SJCRH30 (cell line): ENCODE results near the gene COL21A1. TPM values are rescaled to one million over a fixed set of nuclear protein-coding genes. Genes with fewer than 3 reads are reported as not detected.

Source experiments
- DNase-seq, 2 experiments: peaks; one replicate each; pipeline ENCODE4 v3.0.0-alpha.2; 2015 to 2020
- H3K27ac ChIP-seq: fragments of 250-450 bp; sonication (Bioruptor Pico); 2 replicates; pipeline ENCODE4 v1.5.1; 2020; ENCODE audit warnings: mild to moderate bottlenecking, moderate library complexity
- H3K27me3 ChIP-seq: fragments of 250-450 bp; sonication (Bioruptor Pico); 2 replicates; pipeline ENCODE4 v1.5.1; 2020; ENCODE audit warnings: mild to moderate bottlenecking, moderate library complexity
- H3K36me3 ChIP-seq: fragments of 250-450 bp; sonication (Bioruptor Pico); 2 replicates; pipeline ENCODE4 v1.5.1; 2020; ENCODE audit warnings: mild to moderate bottlenecking, moderate library complexity
- H3K4me1 ChIP-seq: fragments of 250-450 bp; sonication (Bioruptor Pico); 2 replicates; pipeline ENCODE4 v1.5.1; 2020; ENCODE audit warnings: mild to moderate bottlenecking, moderate library complexity
- H3K4me3 ChIP-seq: fragments of 250-450 bp; sonication (Bioruptor Pico); 2 replicates; pipeline ENCODE4 v1.5.1; 2020; ENCODE audit warnings: mild to moderate bottlenecking, moderate library complexity
- H3K9me3 ChIP-seq: fragments of 250-450 bp; sonication (Bioruptor Pico); replicated peaks from 2 replicates; pipeline ENCODE4 v1.5.1; 2020; ENCODE audit warnings: mild to moderate bottlenecking, moderate library complexity
- total RNA-seq: library from RNA; depleted of rRNA; stranded (reverse); fragments of >200 nt; shearing (Covaris generic); gene quantifications from 2 replicates; pipeline ENCODE4 v1.2.3, GENCODE V29; 2014

Gene COL21A1
- total RNA-seq, 1 experiment from 2014 or later: 1.6 TPM

DNA sequence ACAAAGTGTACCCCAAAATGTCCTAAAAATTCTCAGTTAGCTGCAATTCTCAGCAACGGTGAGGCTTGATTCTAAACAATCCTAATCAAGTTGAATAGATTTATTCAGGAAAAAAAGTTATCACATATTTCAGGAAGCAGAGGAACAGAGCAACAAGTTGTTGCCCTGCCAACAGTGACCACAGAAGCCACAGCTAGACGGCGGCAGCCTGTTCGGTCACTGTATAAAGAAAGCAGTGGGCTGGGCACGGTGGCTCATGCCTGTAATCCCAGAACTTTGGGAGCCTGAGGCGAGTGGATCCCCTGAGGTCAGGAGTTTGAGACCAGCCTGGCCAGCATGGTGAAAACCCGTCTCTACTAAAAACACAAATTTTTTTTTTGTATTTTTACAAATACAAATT, 200.8 kb downstream of the COL21A1 start:
- DNase-seq: peak; percentile 42 to 49
- H3K4me3 ChIP-seq: no peak overlapping the region
- no peaks in the 10 kb centered on the region for H3K27me3 ChIP-seq
- no peaks in the 10 kb centered on the region for H3K36me3 ChIP-seq
- peaks cover 21% of the 10 kb centered on the region for H3K4me1 ChIP-seq
- no peaks in the 10 kb centered on the region for H3K9me3 ChIP-seq
- no peak overlapping the region for H3K27ac ChIP-seq

DNA sequence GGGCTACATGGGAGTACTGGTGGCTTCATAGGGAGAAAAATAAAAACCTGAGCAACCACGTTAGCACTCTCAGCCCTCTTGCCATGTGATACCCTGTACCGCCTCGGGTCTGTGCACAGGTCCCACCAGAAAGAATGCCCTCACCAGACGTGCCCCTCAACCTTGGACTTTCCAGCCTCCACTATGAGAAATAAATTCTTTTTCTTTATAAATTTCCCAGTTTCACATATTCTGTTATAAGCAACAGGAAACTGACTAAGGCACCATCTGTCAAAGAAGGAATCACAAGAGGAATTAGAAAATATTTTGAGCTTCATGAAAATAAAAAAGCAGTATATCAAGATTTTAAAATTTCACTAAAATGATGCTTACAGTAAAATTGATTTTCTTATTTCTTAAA, 203.6 kb downstream of the COL21A1 start:
- Histone ChIP-seq H3K4me3 (no peak overlapping the region), H3K36me3 (no peaks in the 10 kb centered on the region), H3K9me3 (no peaks in the 10 kb centered on the region), H3K4me1 (peaks cover 21% of the 10 kb centered on the region), H3K27me3 (no peaks in the 10 kb centered on the region), H3K27ac (no peak overlapping the region)
- DNase-seq: no peak

DNA sequence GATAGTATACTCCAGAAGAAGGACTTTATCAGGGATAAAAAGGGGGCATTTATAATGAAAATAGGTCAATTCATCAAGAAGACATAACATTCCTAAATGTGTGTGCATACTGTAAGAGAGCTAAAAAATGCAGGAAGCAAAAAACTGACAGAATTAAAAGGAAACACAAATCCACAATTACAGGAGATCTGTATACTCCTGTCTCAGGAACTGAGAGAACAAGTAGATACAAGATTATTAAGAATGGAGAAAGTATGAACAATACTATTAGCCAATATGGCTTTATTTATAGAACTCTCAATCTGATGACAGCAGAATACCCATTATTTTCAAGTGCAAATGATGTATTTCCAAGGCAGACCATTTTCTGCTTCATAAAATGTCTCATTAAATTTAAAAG, 204.3 kb downstream of the COL21A1 start:
- Histone ChIP-seq H3K4me1 (peaks cover 16% of the 10 kb centered on the region), H3K27ac (no peak overlapping the region), H3K4me3 (no peak overlapping the region), H3K9me3 (no peaks in the 10 kb centered on the region), H3K36me3 (no peaks in the 10 kb centered on the region), H3K27me3 (no peaks in the 10 kb centered on the region)
- no peak for DNase-seq

DNA sequence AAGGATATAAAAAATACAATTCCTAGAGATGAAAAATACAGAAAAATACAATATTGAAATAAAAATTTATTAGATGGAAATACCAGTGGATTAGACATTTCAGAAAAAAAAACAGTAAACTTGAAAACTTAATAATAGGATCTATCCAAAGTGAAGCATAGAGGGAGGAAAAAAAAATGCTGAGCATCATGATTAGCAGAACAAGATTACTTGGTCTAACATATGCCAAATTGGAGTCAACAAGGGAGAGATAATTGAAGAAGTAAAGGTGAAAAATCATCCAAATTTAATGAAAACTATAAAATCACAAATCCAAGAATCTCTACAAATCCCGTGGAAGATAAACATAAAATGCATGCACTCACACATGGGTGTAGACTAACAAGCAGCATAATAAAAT, 205.8 kb downstream of the COL21A1 start:
- no peak overlapping the region for H3K27ac ChIP-seq
- no peak for DNase-seq
- no peaks in the 10 kb centered on the region for H3K27me3 ChIP-seq
- H3K4me3 ChIP-seq: no peak overlapping the region
- no peaks in the 10 kb centered on the region for H3K9me3 ChIP-seq
- H3K4me1 ChIP-seq: peaks cover 27% of the 10 kb centered on the region
- no peaks in the 10 kb centered on the region for H3K36me3 ChIP-seq

DNA sequence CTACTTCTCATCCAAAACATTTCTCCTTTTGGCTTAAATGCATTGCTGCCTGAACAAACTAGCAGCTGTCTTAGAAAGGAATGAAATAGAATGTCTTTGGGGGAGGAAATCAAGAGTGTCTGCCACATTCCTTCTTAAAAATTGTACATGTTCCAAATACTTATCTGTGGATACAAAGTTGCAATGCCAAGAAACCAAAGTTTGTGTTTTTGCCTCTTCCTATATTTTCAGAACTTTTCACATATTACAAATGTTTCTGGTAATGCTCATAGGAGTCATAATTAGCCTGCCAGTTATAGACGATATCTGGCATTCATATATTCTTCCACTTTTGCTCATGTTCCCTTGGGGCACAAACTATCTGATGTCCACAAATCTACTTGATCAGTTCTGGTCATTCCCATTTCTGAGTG, 206.5 kb downstream of the COL21A1 start:
- no peak for DNase-seq
- H3K27ac ChIP-seq: no peak overlapping the region; the same call in 1 of the 2 replicates
- H3K27me3 ChIP-seq: no peaks in the 10 kb centered on the region
- H3K4me3 ChIP-seq: no peak overlapping the region
- H3K36me3 ChIP-seq: no peaks in the 10 kb centered on the region
- no peaks in the 10 kb centered on the region for H3K9me3 ChIP-seq
- H3K4me1 ChIP-seq: peaks cover 32% of the 10 kb centered on the region

DNA sequence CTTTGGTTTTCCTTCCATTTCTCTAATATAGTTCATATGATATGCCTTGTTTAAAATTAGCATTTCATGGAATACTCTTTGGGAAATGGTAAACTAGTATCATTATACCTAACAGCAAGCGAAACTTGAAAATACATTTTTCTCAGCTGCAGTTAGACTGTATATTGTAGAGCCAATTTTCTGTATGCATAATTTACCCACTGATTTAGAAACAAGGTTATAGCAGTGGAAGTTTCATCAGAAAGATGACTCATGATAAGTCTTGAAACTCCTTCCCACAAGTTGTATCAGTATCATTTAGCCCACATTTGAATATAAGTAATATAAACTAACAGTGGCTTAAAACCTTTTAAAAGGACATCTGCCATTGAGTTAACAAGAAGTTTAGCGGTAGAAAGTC, 207.2 kb downstream of the COL21A1 start:
- Histone ChIP-seq H3K4me3 (no peak overlapping the region), H3K4me1 (peaks cover 32% of the 10 kb centered on the region), H3K36me3 (no peaks in the 10 kb centered on the region), H3K9me3 (no peaks in the 10 kb centered on the region), H3K27me3 (no peaks in the 10 kb centered on the region), H3K27ac (no peak overlapping the region)
- DNase-seq: no peak

DNA sequence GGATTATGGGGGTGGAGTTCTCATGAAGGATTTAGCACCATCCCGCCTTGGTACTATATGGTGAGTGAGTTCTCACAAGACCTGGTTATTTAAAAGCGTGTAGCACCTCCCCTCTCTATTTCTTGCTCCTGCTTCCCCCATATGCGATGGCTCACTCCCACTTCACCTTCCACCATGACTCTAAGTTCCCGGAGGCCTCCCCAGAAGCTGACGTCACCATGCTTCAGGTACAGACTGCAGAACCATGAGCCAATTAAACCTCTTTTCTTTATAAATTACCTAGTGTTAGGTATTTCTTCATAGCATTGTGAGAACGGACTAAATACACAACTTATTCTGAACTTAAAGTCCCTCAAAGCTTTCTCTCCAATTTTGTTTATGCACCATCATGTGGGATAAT, 208.6 kb downstream of the COL21A1 start:
- peaks cover 31% of the 10 kb centered on the region for H3K4me1 ChIP-seq
- H3K36me3 ChIP-seq: no peaks in the 10 kb centered on the region
- no peak overlapping the region for H3K27ac ChIP-seq
- DNase-seq: no peak
- no peaks in the 10 kb centered on the region for H3K9me3 ChIP-seq
- H3K27me3 ChIP-seq: no peaks in the 10 kb centered on the region
- no peak overlapping the region for H3K4me3 ChIP-seq

DNA sequence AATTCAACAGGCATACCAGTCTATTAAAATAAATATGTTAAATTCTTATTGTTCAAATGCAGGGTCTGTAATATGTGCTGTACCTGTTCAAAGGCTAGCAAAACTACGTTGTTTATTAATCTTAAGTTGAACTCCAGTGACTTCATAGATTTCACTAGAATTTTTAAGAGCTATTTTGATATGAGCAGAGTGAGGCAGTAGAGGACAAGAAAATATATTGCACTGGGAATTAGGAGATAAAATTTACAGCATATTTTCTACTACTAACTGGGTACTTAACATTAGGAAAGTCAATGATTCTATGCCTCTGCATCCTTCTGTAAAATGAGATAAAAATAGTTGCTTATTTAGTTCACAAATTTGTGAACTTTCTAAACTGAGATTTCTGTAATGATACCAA, 209.8 kb downstream of the COL21A1 start:
- H3K27ac ChIP-seq: peak overlapping the region; percentile 83
- no peaks in the 10 kb centered on the region for H3K27me3 ChIP-seq
- H3K36me3 ChIP-seq: no peaks in the 10 kb centered on the region
- DNase-seq: peak in 1 of 2 experiments; percentile 34
- no peaks in the 10 kb centered on the region for H3K9me3 ChIP-seq
- peaks cover 42% of the 10 kb centered on the region for H3K4me1 ChIP-seq
- no peak overlapping the region for H3K4me3 ChIP-seq

DNA sequence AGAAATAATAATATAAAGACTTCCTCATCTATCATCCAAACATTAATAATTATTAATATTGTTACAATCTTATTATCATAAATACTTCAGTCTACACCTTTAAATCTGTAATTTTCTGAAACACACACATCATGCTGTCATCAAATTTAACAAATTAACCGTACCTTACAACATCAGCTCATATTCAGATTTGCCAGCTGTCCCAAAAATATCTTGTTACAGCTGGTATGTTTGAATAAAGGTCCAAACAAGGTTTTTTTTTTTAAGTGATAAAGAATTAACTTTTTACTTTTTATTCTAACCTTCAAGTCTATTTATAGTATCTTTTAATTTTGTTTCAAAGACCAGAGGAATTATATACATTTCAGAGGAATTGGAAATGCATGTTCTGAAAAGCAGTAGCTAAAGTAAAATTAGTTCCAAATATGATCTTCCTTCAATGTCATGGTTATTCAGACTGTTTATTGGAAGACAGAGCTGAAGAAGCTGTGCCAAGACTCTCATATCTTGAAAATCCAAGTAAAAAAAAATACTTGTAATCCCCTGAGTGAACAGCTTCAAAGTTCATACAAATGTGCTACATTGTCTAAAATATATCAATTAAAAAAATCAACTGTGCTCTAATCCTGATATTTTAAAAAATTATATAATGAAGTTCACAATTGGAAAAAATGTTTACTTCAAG, 210.3 kb downstream of the COL21A1 start:
- H3K4me3 ChIP-seq: no peak overlapping the region
- H3K36me3 ChIP-seq: no peaks in the 10 kb centered on the region
- no peaks in the 10 kb centered on the region for H3K27me3 ChIP-seq
- H3K27ac ChIP-seq: peak overlapping the region; percentile 83
- no peaks in the 10 kb centered on the region for H3K9me3 ChIP-seq
- peak in 1 of 2 experiments; percentile 67 for DNase-seq
- peaks cover 42% of the 10 kb centered on the region for H3K4me1 ChIP-seq

DNA sequence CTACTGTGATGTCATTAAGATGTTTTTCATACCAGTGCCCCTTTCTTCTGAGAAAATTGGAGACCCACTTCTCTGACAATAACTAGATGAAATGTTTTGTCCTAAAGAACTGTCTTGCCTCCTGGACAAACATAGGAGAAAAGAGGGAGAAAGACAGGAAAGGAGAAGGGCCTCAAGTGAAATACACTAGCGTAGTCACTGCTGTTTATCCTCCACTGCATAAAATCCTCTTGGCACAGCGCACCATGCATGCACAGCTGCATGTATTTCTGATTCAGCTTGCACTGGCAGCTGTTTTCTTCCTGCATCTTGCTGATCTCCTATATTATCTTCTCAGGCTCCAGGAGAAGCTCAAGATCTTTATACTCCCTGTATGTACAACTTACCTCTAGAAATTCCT, 214.0 kb downstream of the COL21A1 start:
- Histone ChIP-seq H3K4me3 (no peak overlapping the region), H3K4me1 (peaks cover 30% of the 10 kb centered on the region), H3K36me3 (no peaks in the 10 kb centered on the region), H3K27ac (peak overlapping the region; percentile 46), H3K27me3 (no peaks in the 10 kb centered on the region), H3K9me3 (no peaks in the 10 kb centered on the region)
- DNase-seq: peak; percentile 58 to 76

DNA sequence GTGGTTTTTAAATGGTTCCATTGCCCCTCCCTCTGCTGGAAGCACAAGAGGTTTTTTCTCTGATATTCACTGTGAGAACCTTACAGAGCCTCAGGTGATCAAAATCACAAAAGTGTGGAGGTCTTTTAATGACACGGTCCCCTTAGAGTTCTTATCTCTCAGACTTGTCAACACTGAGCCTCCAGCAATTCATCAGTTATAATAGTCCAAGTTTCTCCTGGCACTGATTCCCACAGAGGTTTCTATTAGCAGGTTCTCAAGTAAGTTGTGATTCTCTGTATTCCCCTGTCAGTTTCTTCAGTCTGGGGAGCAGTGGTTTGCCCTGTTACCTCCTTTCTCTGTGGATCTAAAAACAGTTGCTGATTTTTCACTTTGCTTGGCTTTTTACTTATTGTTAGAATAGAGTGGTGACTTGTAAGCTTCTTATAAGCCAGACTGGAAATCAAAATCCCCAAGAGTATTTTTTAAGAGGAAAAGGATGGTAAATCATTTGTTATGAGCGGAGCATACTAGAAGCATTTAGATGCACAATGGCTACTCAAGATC, 214.6 kb downstream of the COL21A1 start:
- peak in 1 of 2 experiments; percentile 20 for DNase-seq
- H3K4me1 ChIP-seq: peaks cover 30% of the 10 kb centered on the region
- peak overlapping the region; percentile 46 for H3K27ac ChIP-seq
- no peaks in the 10 kb centered on the region for H3K36me3 ChIP-seq
- H3K27me3 ChIP-seq: no peaks in the 10 kb centered on the region
- H3K9me3 ChIP-seq: no peaks in the 10 kb centered on the region
- no peak overlapping the region for H3K4me3 ChIP-seq

DNA sequence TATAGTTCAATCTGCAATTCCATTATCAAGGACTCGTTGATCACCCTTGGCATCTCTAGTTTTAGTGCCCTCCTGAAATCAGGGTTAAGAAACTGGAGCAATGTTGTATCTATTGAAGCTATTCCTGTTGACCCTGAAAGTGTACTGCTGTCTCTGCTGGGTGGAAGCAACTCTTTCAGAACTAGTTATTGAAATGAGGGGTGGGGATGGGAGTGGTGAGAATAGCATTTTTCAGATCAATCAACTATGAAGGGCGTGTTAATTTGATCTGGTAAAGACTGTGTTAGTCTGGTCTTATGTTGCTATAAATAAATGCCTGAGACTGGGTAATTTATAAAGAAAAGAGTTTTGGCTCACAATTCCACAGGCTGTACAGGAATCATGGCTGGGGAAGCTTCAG, 219.5 kb downstream of the COL21A1 start:
- H3K36me3 ChIP-seq: no peaks in the 10 kb centered on the region
- H3K4me3 ChIP-seq: no peak overlapping the region
- H3K4me1 ChIP-seq: peaks cover 27% of the 10 kb centered on the region
- DNase-seq: no peak
- no peaks in the 10 kb centered on the region for H3K27me3 ChIP-seq
- no peak overlapping the region for H3K27ac ChIP-seq
- H3K9me3 ChIP-seq: no peaks in the 10 kb centered on the region

DNA sequence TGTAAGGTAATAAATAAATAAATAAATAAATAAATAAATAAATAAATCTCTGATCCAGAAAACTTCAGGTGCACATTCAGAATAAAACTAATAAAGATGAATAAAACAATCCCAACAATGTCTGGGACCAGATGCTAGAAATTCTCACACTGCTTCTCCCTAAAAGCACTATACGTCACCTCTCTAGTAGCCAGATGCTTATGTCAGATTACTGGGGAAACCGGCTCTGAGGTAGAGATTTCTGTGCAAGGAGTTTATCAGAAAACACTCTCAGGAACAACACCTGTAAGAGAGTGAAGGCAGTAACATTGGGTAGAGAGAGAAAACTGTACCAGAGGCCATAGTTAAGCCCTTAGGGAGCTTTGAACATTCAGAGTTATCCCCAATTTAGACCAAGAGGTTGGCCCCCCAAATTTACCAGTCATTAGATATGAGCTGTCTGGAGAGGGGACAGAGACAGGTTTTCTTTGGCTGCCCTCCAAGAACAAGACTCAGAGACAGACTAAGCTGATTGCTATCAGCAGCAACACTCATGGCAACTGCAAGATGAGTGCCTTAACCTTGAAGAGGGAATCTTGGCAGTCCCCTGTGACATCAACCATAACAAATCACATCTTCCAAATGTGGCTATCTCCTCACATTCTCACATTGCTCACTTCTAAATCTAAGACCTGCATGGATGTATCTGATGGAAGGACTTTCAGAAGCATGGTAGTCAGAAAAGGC, 220.8 kb downstream of the COL21A1 start:
- no peaks in the 10 kb centered on the region for H3K9me3 ChIP-seq
- no peaks in the 10 kb centered on the region for H3K36me3 ChIP-seq
- peak overlapping the region; percentile 47 for H3K27ac ChIP-seq
- H3K4me3 ChIP-seq: no peak overlapping the region
- H3K27me3 ChIP-seq: no peaks in the 10 kb centered on the region
- peaks cover 35% of the 10 kb centered on the region for H3K4me1 ChIP-seq
- peak; percentile 56 to 68 for DNase-seq

DNA sequence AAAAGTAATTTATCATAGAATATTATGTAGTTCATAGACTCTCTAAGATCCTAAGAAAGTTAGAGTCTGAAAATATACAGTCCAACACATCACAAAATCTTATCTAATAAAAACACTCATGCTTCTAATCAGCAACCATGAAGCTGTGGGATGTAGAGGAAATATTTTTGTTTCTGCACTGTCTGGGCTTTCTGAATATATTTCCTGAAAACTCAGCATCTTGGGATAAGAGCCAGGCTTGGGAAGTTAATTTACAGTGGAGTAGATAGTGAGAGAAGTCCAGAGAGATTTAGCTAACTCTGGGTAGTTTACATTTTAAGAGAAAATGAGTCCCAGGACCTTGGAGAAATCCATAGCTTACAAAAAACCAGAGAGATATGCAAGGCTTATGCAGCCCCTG, 221.6 kb downstream of the COL21A1 start:
- DNase-seq: no peak
- H3K27me3 ChIP-seq: no peaks in the 10 kb centered on the region
- H3K9me3 ChIP-seq: 0 out of 2 replicates have a peak, but pooled peaks cover 2% of the 10 kb centered on the region
- H3K4me1 ChIP-seq: peaks cover 35% of the 10 kb centered on the region
- no peak overlapping the region for H3K27ac ChIP-seq
- no peaks in the 10 kb centered on the region for H3K36me3 ChIP-seq
- H3K4me3 ChIP-seq: no peak overlapping the region

DNA sequence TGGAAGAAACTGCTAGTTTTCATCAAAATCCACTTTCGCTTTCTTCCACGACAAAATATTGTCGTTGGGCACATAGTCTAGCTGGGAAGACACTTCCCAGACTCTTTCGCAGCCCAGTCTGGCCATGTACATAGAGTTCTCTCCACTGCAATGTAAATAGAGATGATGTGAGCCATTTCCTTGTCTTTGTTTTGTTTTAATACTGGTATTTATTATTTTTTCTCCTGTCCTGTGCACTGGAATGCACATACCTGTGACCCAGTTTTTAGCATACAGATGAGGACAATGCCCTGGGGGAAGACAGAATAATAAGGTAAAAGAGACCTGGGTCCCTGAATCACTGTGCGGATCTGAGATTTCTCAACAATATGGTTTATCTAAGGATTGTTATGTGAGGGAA, 222.4 kb downstream of the COL21A1 start:
- DNase-seq: no peak
- Histone ChIP-seq H3K4me3 (no peak overlapping the region), H3K36me3 (no peaks in the 10 kb centered on the region), H3K9me3 (0 out of 2 replicates have a peak, but pooled peaks cover 2% of the 10 kb centered on the region), H3K27ac (no peak overlapping the region), H3K27me3 (no peaks in the 10 kb centered on the region), H3K4me1 (peaks cover 35% of the 10 kb centered on the region)
